ENCODE measurements around the gene CPAMD8. TPM values are rescaled to one million over a fixed set of nuclear protein-coding genes. Genes with fewer than 3 reads are reported as not detected.
"Not testable (repeated sequence)": the region's sequence is repeated elsewhere in the genome, so short reads cannot be mapped to it uniquely, and the experiment has no call there.

CPAMD8 gene
- total RNA-seq, 1 donor from 2014 or later = 4.9 TPM

- DNase-seq (ENCODE audit: low spot score in 2 of 2) (no peak), FAIRE-seq (no peak)
Observed at GRCh38 chr19:17005000-17005399, 21.6 kb downstream of the CPAMD8 start.

- no peak for FAIRE-seq
- DNase-seq (ENCODE audit: low spot score in 2 of 2) = no peak
Observed at GRCh38 chr19:17004386-17004785, 22.2 kb downstream of the CPAMD8 start.

- FAIRE-seq = no peak
Observed at GRCh38 chr19:17002455-17002854, 24.2 kb downstream of the CPAMD8 start.

GRCh38 chr19:17001603-17002183, 24.9 kb downstream of the CPAMD8 start:
- no peak for FAIRE-seq

More at GRCh38 chr19:17002455-17002854, 24.2 kb downstream of the CPAMD8 start:
- DNase-seq (ENCODE audit: low spot score in 2 of 2) = no peak

GRCh38 chr19:16998635-16999194, 27.9 kb downstream of the CPAMD8 start:
- DNase-seq (ENCODE audit: low spot score in 2 of 2) = no peak
- no peak for FAIRE-seq

More at GRCh38 chr19:17001603-17002183, 24.9 kb downstream of the CPAMD8 start:
- DNase-seq (ENCODE audit: low spot score in 2 of 2) = no peak

- not testable (repeated sequence) for DNase-seq (ENCODE audit: low spot score in 2 of 2); FAIRE-seq
Observed at GRCh38 chr19:16996838-16997490, 29.6 kb downstream of the CPAMD8 start.

GRCh38 chr19:16988661-16989060, 37.9 kb downstream of the CPAMD8 start:
- no peak for DNase-seq (ENCODE audit: low spot score in 2 of 2)
- FAIRE-seq = no peak

GRCh38 chr19:16985403-16985802, 41.2 kb downstream of the CPAMD8 start:
- FAIRE-seq (no peak), DNase-seq (ENCODE audit: low spot score in 2 of 2) (no peak)

GRCh38 chr19:16982586-16982985, 44.0 kb downstream of the CPAMD8 start:
- not testable (repeated sequence) for DNase-seq (ENCODE audit: low spot score in 2 of 2); FAIRE-seq

- no peak for DNase-seq (ENCODE audit: low spot score in 2 of 2)
- no peak for FAIRE-seq
Observed at GRCh38 chr19:16978839-16979802, 47.5 kb downstream of the CPAMD8 start.

GRCh38 chr19:16978156-16978555, 48.5 kb downstream of the CPAMD8 start:
- DNase-seq (ENCODE audit: low spot score in 2 of 2) (no peak), FAIRE-seq (no peak)

GRCh38 chr19:16977306-16977705, 49.3 kb downstream of the CPAMD8 start:
- no peak for DNase-seq (ENCODE audit: low spot score in 2 of 2)
- FAIRE-seq = no peak

GRCh38 chr19:16976446-16976845, 50.2 kb downstream of the CPAMD8 start:
- no peak for DNase-seq (ENCODE audit: low spot score in 2 of 2)
- no peak for FAIRE-seq

- no peak for DNase-seq (ENCODE audit: low spot score in 2 of 2)
- FAIRE-seq = no peak
Observed at GRCh38 chr19:16970821-16971220, 55.8 kb downstream of the CPAMD8 start.

GRCh38 chr19:16969135-16969534, 57.5 kb downstream of the CPAMD8 start:
- no peak for FAIRE-seq
- DNase-seq (ENCODE audit: low spot score in 2 of 2) = no peak

- not testable (repeated sequence) for DNase-seq (ENCODE audit: low spot score in 2 of 2); FAIRE-seq
Observed at GRCh38 chr19:16960996-16961822, 65.4 kb downstream of the CPAMD8 start.

- FAIRE-seq; DNase-seq (ENCODE audit: low spot score in 2 of 2): not testable (repeated sequence)
Observed at GRCh38 chr19:16958277-16958676, 68.3 kb downstream of the CPAMD8 start.

- FAIRE-seq (no peak), DNase-seq (ENCODE audit: low spot score in 2 of 2) (no peak)
Observed at GRCh38 chr19:16957855-16958254, 68.8 kb downstream of the CPAMD8 start.

GRCh38 chr19:16957151-16957701, 69.4 kb downstream of the CPAMD8 start:
- DNase-seq (ENCODE audit: low spot score in 2 of 2) (no peak), FAIRE-seq (no peak)
